Activated T-cell treated with anti-CD3 and anti-CD28 coated beads, Interleukin-2, amount 50 U/mL, for 1 hour (primary cell): ENCODE data around the gene MZB1.
"Not testable (repeated sequence)": the region's sequence is repeated elsewhere in the genome, so short reads cannot be mapped to it uniquely, and the experiment has no call there.

Experiments
- DNase-seq: peaks from one replicate; pipeline ENCODE4 v3.0.0-alpha.2; 2020

Gene MZB1

GRCh38 chr5:139391570-139392323 is 2.0 kb upstream of the MZB1 start:
- no peak for DNase-seq

- no peak for DNase-seq
Observed at GRCh38 chr5:139390639-139391569, 1.2 kb upstream of the MZB1 start.

GRCh38 chr5:139388198-139388821 is 1.4 kb downstream of the MZB1 start:
- DNase-seq = no peak

GRCh38 chr5:139387611-139388197 is 2.0 kb downstream of the MZB1 start:
- DNase-seq = no peak

GRCh38 chr5:139386956-139387355 is 2.8 kb downstream of the MZB1 start:
- DNase-seq = not testable (repeated sequence)

GRCh38 chr5:139386050-139386438 is 3.7 kb downstream of the MZB1 start:
- no peak for DNase-seq

- peak; percentile 37 for DNase-seq
Observed at GRCh38 chr5:139385061-139386049, 4.4 kb downstream of the MZB1 start.

- DNase-seq = no peak
Observed at GRCh38 chr5:139384591-139385051, 5.1 kb downstream of the MZB1 start.

- no peak for DNase-seq
Observed at GRCh38 chr5:139383993-139384590, 5.6 kb downstream of the MZB1 start.

- no peak for DNase-seq
Observed at GRCh38 chr5:139383275-139383992, 6.3 kb downstream of the MZB1 start, which contains the start of gene SLC23A1. SLC23A1 (minus strand) TSS chr5:139383297; CDS start chr5:139383253, 44 bp downstream.

- DNase-seq = no peak
Observed at GRCh38 chr5:139382807-139383206, 6.9 kb downstream of the MZB1 start.

GRCh38 chr5:139381837-139382761 is 7.6 kb downstream of the MZB1 start:
- DNase-seq = no peak

- no peak for DNase-seq
Observed at GRCh38 chr5:139379626-139380449, 9.9 kb downstream of the MZB1 start.

GRCh38 chr5:139378941-139379361 is 10.8 kb downstream of the MZB1 start:
- DNase-seq = no peak

GRCh38 chr5:139378101-139378825 is 11.4 kb downstream of the MZB1 start:
- no peak for DNase-seq

- no peak for DNase-seq
Observed at GRCh38 chr5:139377226-139377625, 12.5 kb downstream of the MZB1 start.

GRCh38 chr5:139376364-139376763 is 13.3 kb downstream of the MZB1 start:
- DNase-seq = no peak

GRCh38 chr5:139374909-139375308 is 14.8 kb downstream of the MZB1 start:
- no peak for DNase-seq
